ENCODE data around the gene ALDOA.

- TF ChIP-seq CTCF (IDR thresholded peaks at IDR 0.05), result no peak
- TF ChIP-seq POLR2A (IDR thresholded peaks at IDR 0.05), result no peak
These were observed 4.3 kb downstream of the ALDOA start for GRCh38 chr16:30069611-30070462.

Data from esophagus squamous epithelium (tissue), 4 donors.